GM21786 (cell line): ENCODE data around the gene CYP1B1.

ENCODE experiments used
- ATAC-seq: cut with Tn5 transposase; IDR thresholded peaks from one replicate; pipeline ENCODE4 v1.9.1; 2021; ENCODE audit not compliant: unreplicated experiment

CYP1B1 gene

GRCh38 chr2:38076710-38077430 lies 919 bp upstream of the CYP1B1 start:
- peak; percentile 45 for ATAC-seq

GRCh38 chr2:38076152-38076709 lies 280 bp upstream of the CYP1B1 start:
- peak; percentile 36 for ATAC-seq

GRCh38 chr2:38074764-38075506 lies 1.0 kb downstream of the CYP1B1 start:
- ATAC-seq, result no peak

- no peak for ATAC-seq
Measured at GRCh38 chr2:38074058-38074763, 1.7 kb downstream of the CYP1B1 start.

DNA sequence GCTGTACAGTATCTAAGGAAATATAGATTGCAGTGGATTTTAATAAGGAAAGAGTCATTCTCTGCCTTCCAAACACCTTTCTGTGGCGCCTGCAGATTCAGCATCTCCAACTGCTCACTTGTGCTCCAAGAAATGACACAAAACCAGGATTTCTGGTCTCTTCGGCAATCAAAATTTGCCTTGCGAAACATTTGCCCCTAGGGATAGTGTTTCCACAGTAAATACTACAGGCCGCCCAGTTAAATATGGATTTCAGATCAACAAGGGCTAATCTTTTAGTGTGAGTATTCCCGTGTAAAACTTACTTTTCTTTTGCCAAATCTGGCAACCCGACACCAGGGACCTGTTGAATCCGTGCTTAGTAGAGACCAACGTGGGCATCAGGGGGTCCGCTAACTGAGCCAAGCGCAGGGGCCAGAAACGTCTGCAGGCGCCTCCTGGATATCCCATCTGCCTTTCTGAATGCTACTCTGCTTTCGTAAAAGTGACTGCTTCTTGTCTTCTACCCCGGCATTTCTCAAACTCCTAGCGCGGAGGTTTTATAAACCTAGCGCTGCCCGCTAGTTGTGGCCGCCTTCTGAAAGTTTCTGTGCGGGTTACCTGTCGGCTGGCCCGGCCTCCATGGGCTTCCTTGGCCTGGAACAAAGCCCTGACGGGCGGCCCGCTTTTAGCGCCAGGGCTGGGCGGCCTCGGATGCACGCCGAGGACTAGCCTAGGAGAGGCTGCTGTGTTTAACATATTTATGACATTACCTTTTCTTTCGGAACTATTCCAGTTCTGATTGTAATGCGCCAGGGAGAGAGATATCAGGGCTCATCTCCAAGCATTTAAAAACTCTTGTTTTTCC lies 2.5 kb downstream of the CYP1B1 start:
- no peak for ATAC-seq

DNA sequence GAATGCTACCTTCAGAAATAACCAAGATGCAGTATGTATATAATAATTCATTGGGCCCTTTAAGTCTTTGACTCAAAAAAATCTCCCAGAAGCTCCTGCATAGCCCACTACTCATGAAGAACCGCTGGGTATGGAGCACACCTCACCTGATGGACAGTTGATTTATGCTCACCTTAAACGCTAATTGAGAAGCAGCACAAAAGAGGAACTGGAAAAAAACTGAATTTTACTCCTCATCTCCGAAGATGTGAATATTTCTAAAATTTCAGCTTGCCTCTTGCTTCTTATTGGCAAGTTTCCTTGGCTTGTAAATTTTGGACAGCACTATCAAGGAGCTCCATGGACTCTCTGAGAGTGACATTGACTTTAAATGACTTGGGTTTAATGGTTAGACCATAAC lies 5.5 kb downstream of the CYP1B1 start:
- no peak for ATAC-seq

DNA sequence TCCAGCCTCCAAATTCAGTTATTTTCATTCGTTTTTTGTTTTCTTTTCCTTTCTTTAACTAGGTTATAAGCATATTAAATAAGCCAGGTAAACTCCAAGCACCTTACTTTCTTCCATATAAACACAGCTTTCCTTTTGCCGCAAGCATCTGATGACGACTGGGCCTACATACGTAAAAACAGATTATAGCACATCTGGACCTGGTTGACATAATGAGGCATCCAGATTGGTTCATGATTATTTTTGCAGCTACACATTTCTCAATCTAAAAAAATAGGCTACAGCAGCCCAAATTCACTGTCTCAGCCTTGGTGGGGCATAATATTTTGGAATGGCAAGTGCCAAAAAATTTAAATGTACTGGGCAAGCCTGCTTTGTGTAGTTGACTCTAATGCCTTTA lies 7.7 kb downstream of the CYP1B1 start:
- ATAC-seq, result no peak

GRCh38 chr2:38066421-38067115 lies 9.4 kb downstream of the CYP1B1 start:
- no peak for ATAC-seq

GRCh38 chr2:38065502-38066135 lies 10.3 kb downstream of the CYP1B1 start:
- no peak for ATAC-seq

GRCh38 chr2:38064801-38065501 lies 11.0 kb downstream of the CYP1B1 start:
- no peak for ATAC-seq

- no peak for ATAC-seq
Measured at GRCh38 chr2:38060236-38061018, 15.5 kb downstream of the CYP1B1 start.

DNA sequence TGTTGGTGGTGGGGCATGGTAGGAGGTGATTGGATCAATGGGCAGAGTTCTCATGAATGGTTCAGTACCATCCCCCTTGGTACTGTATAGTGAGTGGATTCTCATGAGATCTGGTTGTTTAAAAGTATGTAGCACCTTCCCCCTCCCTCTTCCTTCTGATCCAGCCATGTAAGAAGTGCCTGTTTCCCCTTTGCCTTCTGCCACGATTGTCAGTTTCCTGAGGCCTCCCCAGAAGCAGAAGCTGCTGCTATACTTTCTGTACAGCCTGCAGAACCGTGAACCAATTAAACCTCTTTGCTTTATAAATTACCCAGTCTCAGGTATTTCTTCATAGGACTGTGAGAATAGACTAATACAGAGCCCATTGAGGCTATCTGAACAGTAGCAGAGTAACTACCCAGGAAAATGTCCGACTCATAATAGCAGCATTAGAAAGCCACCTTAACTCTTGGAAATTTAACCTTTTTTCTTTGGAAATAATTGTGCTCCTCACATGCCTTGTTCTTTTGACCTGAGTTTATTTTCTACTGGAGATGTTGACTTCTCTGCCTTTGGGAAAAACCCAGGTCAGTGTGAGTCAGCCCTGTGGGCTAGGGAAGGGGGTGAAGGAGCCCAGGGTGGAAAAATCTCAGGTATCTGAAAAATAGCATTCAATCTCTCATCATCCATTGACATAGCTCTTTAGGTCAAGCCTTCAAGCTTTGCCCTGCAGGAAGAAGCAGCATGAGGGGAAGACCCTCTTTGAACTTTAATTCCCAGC lies 18.1 kb downstream of the CYP1B1 start:
- no peak for ATAC-seq

DNA sequence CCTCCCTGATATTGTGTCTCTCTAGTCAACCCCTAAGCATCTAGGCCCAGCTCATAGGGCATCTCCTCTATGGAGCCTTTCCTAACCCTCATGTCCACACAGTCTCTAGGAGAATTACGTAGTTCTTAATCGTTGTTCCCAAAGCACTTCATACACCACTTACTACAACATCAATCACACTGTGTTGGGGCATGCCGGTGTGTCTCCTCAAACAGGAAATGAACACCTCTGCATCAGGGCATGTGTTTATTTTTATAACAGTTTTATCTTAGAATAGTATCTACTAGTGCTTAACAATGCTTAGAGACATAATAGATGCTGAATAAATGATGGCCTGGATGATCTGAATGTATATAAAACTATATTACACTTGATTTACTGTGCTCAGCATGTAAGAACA lies 19.7 kb downstream of the CYP1B1 start:
- no peak for ATAC-seq

DNA sequence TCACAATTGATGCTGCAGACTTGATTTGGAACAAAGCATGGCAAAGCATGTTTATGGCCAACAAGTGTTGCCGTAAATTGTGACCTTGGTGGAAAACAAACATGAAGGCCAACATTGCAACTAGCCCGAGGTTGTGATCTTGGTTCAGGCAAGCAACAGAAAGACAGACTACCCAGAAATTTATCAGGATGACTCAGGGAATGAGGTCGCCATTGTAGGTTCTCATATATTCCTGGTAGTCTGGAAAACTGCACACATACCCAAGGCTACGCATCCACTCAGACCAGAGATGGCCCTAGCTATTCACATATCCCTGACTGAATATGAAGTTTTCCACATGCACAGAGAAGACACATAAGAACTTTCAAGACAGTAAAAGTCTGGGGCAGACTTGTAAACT lies 30.1 kb downstream of the CYP1B1 start:
- ATAC-seq, result no peak

DNA sequence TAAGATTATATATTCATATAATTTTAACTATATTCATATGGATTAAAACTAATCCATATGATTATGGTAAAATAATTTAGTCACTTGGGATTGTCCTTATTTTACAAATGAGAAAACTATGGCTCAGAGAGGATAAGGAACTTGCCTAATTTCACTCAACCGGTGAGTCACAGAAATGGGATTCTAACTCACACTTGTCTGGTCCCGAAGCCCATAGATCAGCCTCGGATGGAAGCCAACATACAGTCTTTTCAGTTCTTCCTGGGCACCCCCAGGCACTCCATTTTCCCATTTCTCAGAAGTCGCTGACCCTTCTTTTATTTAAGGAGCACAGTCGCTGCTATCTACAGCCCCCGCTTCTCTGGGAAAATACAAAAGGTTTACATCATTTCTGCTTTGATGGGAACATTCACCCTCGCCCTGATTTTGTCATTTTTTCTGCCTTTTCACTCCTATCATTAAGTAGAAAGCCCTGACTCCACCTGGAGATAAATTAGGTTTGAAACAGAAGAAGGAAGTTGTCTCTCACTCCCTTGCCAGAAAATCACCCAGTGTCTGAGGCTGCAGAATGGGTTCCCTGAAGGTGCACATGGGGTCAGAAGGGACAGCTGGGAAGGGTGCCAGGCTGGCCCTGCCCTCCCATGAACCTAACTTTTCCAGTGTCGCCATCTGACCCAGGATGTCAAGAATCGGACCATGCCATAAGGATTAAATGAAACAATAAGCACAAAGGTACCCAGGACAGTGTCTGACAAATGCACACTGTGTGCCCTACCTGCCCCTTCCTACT lies 36.6 kb downstream of the CYP1B1 start:
- no peak for ATAC-seq

- ATAC-seq, result no peak
Measured at GRCh38 chr2:38038682-38039081, 37.3 kb downstream of the CYP1B1 start.
